Activated naive CD4-positive, alpha-beta T cell treated with anti-CD3 and anti-CD28 coated beads for 36 hours (primary cell): ENCODE data around the gene KLF1. TPM values are rescaled to one million over a fixed set of nuclear protein-coding genes. Genes with fewer than 3 reads are reported as not detected.

Experiments used
- CTCF ChIA-PET: fragments of 350-600 bp; sonication (Branson Sonifier 250); formaldehyde crosslinking; loops from one replicate; lab custom pipeline; 2021; ENCODE audit warnings: antibody characterized with exemption; lab: Charles Lee
- DNase-seq: peaks from one replicate; pipeline ENCODE4 v3.0.0-alpha.2; 2020
- H3K27ac Mint-ChIP-seq: one replicate; pipeline ENCODE4 v1.8.0; 2021; ENCODE audit warnings: mild to moderate bottlenecking, mixed read lengths
- H3K27me3 Mint-ChIP-seq: one replicate; pipeline ENCODE4 v1.8.0; 2021; ENCODE audit warnings: low read depth, mixed read lengths
- H3K36me3 Mint-ChIP-seq: one replicate; pipeline ENCODE4 v1.8.0; 2021; ENCODE audit warnings: low read depth, mixed read lengths
- H3K4me1 Mint-ChIP-seq: one replicate; pipeline ENCODE4 v1.8.0; 2021; ENCODE audit warnings: low read depth, mixed read lengths
- H3K4me3 Mint-ChIP-seq: one replicate; pipeline ENCODE4 v1.8.0; 2021; ENCODE audit warnings: mild to moderate bottlenecking, moderate library complexity, mixed read lengths
- H3K9me3 Mint-ChIP-seq: one replicate; pipeline ENCODE4 v1.8.0; 2021; ENCODE audit warnings: mixed read lengths
- intact Hi-C: fragments of 100-400 bp; cut with micrococcal nuclease; formaldehyde crosslinking; loops from one replicate; pipeline ENCODE4 v1.15.1; 2023
- total RNA-seq, 2 experiments: library from RNA; stranded (reverse); gene quantifications; one replicate each; pipeline ENCODE4 v1.2.3, GENCODE V29; 2021

The KLF1 gene
- total RNA-seq: under 1 TPM; 0.17 to 0.21 TPM

- intact Hi-C loops: no loop called here
- H3K27ac Mint-ChIP-seq: no peak within 1 kb of the TSS
- CTCF ChIA-PET: interaction anchor here (1.1 to 2.1 kb wide), 3 partner anchors 76 to 78 kb away, joined by 5 to 10 read pairs (median 7); no protein-coding TSS in a partner anchor
Observed at GRCh38 chr19:12886969-12887747, at the start of gene KLF1. Gene KLF1 (minus strand): TSS chr19:12887201. CDS start chr19:12887140, 61 bp downstream.

GRCh38 chr19:12936582-12936981, 49.6 kb upstream of the KLF1 start:
- CTCF ChIA-PET: no interaction called here
- Mint-ChIP-seq H3K9me3 (no peaks in the 10 kb centered on the region), H3K4me3 (no peak overlapping the region), H3K27me3 (no peaks in the 10 kb centered on the region), H3K36me3 (peaks cover 40% of the 10 kb centered on the region), H3K27ac (peak overlapping the region; percentile 54), H3K4me1 (peaks cover 50% of the 10 kb centered on the region)
- DNase-seq: no peak
- intact Hi-C loops: loop anchor here (5.0 to 10.0 kb wide), 2 partner anchors 901 to 1842 kb away; no protein-coding TSS in a partner anchor

More at GRCh38 chr19:12886969-12887747, at the start of gene KLF1:
- peaks cover 7% of the 10 kb centered on the region for H3K9me3 Mint-ChIP-seq
- H3K36me3 Mint-ChIP-seq: no peaks in the 10 kb centered on the region
- H3K4me1 Mint-ChIP-seq: peaks cover 28% of the 10 kb centered on the region
- no peaks in the 10 kb centered on the region for H3K27me3 Mint-ChIP-seq
- H3K4me3 Mint-ChIP-seq: peak within 1 kb of the TSS; percentile 57
- no peak for DNase-seq

- intact Hi-C loops: loop anchor here (5.0 to 10.0 kb wide), 2 partner anchors 902 to 1840 kb away; no protein-coding TSS in a partner anchor
- CTCF ChIA-PET: no interaction called here
- Mint-ChIP-seq H3K36me3 (peaks cover 26% of the 10 kb centered on the region), H3K27me3 (no peaks in the 10 kb centered on the region), H3K9me3 (no peaks in the 10 kb centered on the region), H3K4me3 (peak overlapping the region; percentile 29), H3K27ac (no peak overlapping the region), H3K4me1 (peaks cover 41% of the 10 kb centered on the region)
- no peak for DNase-seq
Observed at GRCh38 chr19:12935071-12935470, 48.1 kb upstream of the KLF1 start.

GRCh38 chr19:12933287-12934072, 46.5 kb upstream of the KLF1 start, which contains the start of gene FARSA:
Gene FARSA (minus strand): TSS chr19:12933711. CDS start chr19:12933696, 15 bp downstream.
- peaks cover 19% of the 10 kb centered on the region for H3K36me3 Mint-ChIP-seq
- no peaks in the 10 kb centered on the region for H3K9me3 Mint-ChIP-seq
- peaks cover 30% of the 10 kb centered on the region for H3K4me1 Mint-ChIP-seq
- no peaks in the 10 kb centered on the region for H3K27me3 Mint-ChIP-seq
- peak; percentile 96 for DNase-seq
- intact Hi-C loops: loop anchor here (1.0 to 10.0 kb wide), 3 partner anchors 14 to 1839 kb away; partner anchors contain the start of gene SYCE2
- H3K4me3 Mint-ChIP-seq: peak within 1 kb of the TSS; percentile 98
- H3K27ac Mint-ChIP-seq: peak within 1 kb of the TSS; percentile 88
- CTCF ChIA-PET: interaction anchor here (0.8 to 2.3 kb wide), 2 partner anchors 32 to 173 kb away, joined by 3 to 19 read pairs; no protein-coding TSS in a partner anchor

GRCh38 chr19:12932392-12933286, 45.6 kb upstream of the KLF1 start:
- peaks cover 23% of the 10 kb centered on the region for H3K36me3 Mint-ChIP-seq
- DNase-seq: no peak
- CTCF ChIA-PET: interaction anchor here (0.8 to 2.3 kb wide), 4 partner anchors 15 to 172 kb away, joined by 3 to 19 read pairs (median 4); no protein-coding TSS in a partner anchor
- H3K27ac Mint-ChIP-seq: peak overlapping the region; percentile 88
- intact Hi-C loops: loop anchor here (1.0 to 10.0 kb wide), 3 partner anchors 13 to 1838 kb away; partner anchors contain the start of gene SYCE2
- H3K27me3 Mint-ChIP-seq: no peaks in the 10 kb centered on the region
- peak overlapping the region; percentile 98 for H3K4me3 Mint-ChIP-seq
- H3K9me3 Mint-ChIP-seq: no peaks in the 10 kb centered on the region
- H3K4me1 Mint-ChIP-seq: peaks cover 28% of the 10 kb centered on the region

- H3K27ac Mint-ChIP-seq: no peak overlapping the region
- peaks cover 36% of the 10 kb centered on the region for H3K36me3 Mint-ChIP-seq
- H3K4me3 Mint-ChIP-seq: no peak overlapping the region
Observed at GRCh38 chr19:12930002-12930645, 43.1 kb upstream of the KLF1 start.

GRCh38 chr19:12924621-12925310, 37.8 kb upstream of the KLF1 start:
- intact Hi-C loops: no loop called here
- CTCF ChIA-PET: interaction anchor here (0.7 to 1.0 kb wide), 2 partner anchors 10 to 41 kb away, joined by 3 read pairs; no protein-coding TSS in a partner anchor
- DNase-seq: no peak

More at GRCh38 chr19:12930002-12930645, 43.1 kb upstream of the KLF1 start:
- Mint-ChIP-seq H3K27me3 (no peaks in the 10 kb centered on the region), H3K9me3 (no peaks in the 10 kb centered on the region), H3K4me1 (peaks cover 18% of the 10 kb centered on the region)
- intact Hi-C loops: loop anchor here (10.0 kb wide), 1 partner anchor 1835 kb away; no protein-coding TSS in a partner anchor
- no peak for DNase-seq
- CTCF ChIA-PET: no interaction called here

GRCh38 chr19:12922959-12923358, 36.0 kb upstream of the KLF1 start:
- intact Hi-C loops: no loop called here
- Mint-ChIP-seq H3K27me3 (no peaks in the 10 kb centered on the region), H3K27ac (no peak overlapping the region), H3K36me3 (peaks cover 41% of the 10 kb centered on the region), H3K4me1 (peaks cover 15% of the 10 kb centered on the region), H3K4me3 (no peak overlapping the region), H3K9me3 (peaks cover 1% of the 10 kb centered on the region)
- DNase-seq: no peak
- CTCF ChIA-PET: no interaction called here

More at GRCh38 chr19:12924621-12925310, 37.8 kb upstream of the KLF1 start:
- Mint-ChIP-seq H3K27ac (no peak overlapping the region), H3K4me3 (no peak overlapping the region), H3K4me1 (peaks cover 2% of the 10 kb centered on the region), H3K36me3 (peaks cover 53% of the 10 kb centered on the region), H3K9me3 (no peaks in the 10 kb centered on the region), H3K27me3 (no peaks in the 10 kb centered on the region)

- H3K27ac Mint-ChIP-seq: peak overlapping the region; percentile 46
- intact Hi-C loops: no loop called here
- H3K4me3 Mint-ChIP-seq: no peak overlapping the region
- H3K4me1 Mint-ChIP-seq: peaks cover 15% of the 10 kb centered on the region
- H3K9me3 Mint-ChIP-seq: peaks cover 1% of the 10 kb centered on the region
- H3K27me3 Mint-ChIP-seq: no peaks in the 10 kb centered on the region
- peaks cover 29% of the 10 kb centered on the region for H3K36me3 Mint-ChIP-seq
- no peak for DNase-seq
- CTCF ChIA-PET: interaction anchor here (0.6 to 0.7 kb wide), 2 partner anchors 13 to 1150 kb away, joined by 3 read pairs; no protein-coding TSS in a partner anchor
Observed at GRCh38 chr19:12921047-12921446, 34.0 kb upstream of the KLF1 start.

- Mint-ChIP-seq H3K4me3 (peak overlapping the region; percentile 62), H3K9me3 (peaks cover 1% of the 10 kb centered on the region), H3K27ac (peak overlapping the region; percentile 76), H3K27me3 (no peaks in the 10 kb centered on the region), H3K4me1 (peaks cover 34% of the 10 kb centered on the region), H3K36me3 (peaks cover 12% of the 10 kb centered on the region)
- no peak for DNase-seq
- intact Hi-C loops: loop anchor here (2.0 kb wide), 1 partner anchor 27 kb away; the partner anchor contains the start of gene GCDH
- CTCF ChIA-PET: interaction anchor here (1.4 kb wide), 1 partner anchor 33 kb away, joined by 5 read pairs; no protein-coding TSS in a partner anchor
Observed at GRCh38 chr19:12918253-12918652, 31.3 kb upstream of the KLF1 start.
